HCT116 (cell line): ENCODE measurements around the gene CD2BP2. TPM values are rescaled to one million over a fixed set of nuclear protein-coding genes. Genes with fewer than 3 reads are reported as not detected.

Experiments
- ATAC-seq: fragments of 200-7000 bp; cut with Tn5 transposase; 2 replicates; pipeline ENCODE4 v1.9.1; 2020; ENCODE audit warnings: mild to moderate bottlenecking, moderate library complexity
- Bru-seq: library from RNA; stranded (reverse); fragments of 400-500 nt; gene quantifications from one replicate; lab custom pipeline; 2021; lab: Mats Ljungman, UMichigan
- BruChase-seq, 2 experiments: library from RNA; stranded (reverse); fragments of 400-500 nt; gene quantifications; one replicate each; lab custom pipeline; 2021; lab: Mats Ljungman, UMichigan
- BruUV-seq: library from RNA; stranded (reverse); fragments of 400-500 nt; replicated peaks from 2 replicates; lab custom pipeline; 2021; lab: Mats Ljungman, UMichigan
- CTCF ChIA-PET: fragments of 300-600 bp; sonication (Branson Sonifier 250); formaldehyde crosslinking; loops from one replicate; lab custom pipeline; 2021; ENCODE audit warnings: antibody characterized with exemption; lab: Charles Lee
- POLR2A ChIA-PET: fragments of 300-600, 350-600 bp; sonication (Branson Sonifier 250); formaldehyde crosslinking; loops from one replicate; lab custom pipeline; 2021; ENCODE audit warnings: antibody characterized with exemption; lab: Charles Lee
- RAD21 ChIA-PET, 2 experiments: fragments of 300-600 bp; sonication (Branson Sonifier 250); formaldehyde crosslinking; loops; one replicate each; lab custom pipeline; 2023; ENCODE audit warnings: low total read pairs in 2 of 2; ENCODE audit not compliant: uncharacterized antibody in 2 of 2, unreplicated experiment in 2 of 2, low non-redundant PET in 1 of 2; lab: Charles Lee
- DNase-seq: peaks from one replicate; pipeline ENCODE4 v3.0.0-alpha.2; 2010; ENCODE audit warnings: low read depth, low spot score
- H2AFZ ChIP-seq: fragments of 200-600 bp; shearing (Covaris generic), sonication (generic); 2 replicates; pipeline ENCODE4 v1.6.1; 2017; ENCODE audit warnings: low read depth, mixed run types, mixed read lengths, antibody characterized with exemption, low read length; ENCODE audit not compliant: poor library complexity, severe bottlenecking
- H3K27ac ChIP-seq: 2 replicates; pipeline ENCODE4 v1.5.1; 2012; ENCODE audit warnings: low read depth, low read length
- H3K27me3 ChIP-seq: fragments of 200-600 bp; sonication (generic); 2 replicates; pipeline ENCODE4 v1.6.1; 2016; ENCODE audit warnings: mixed run types, low read length, mixed read lengths; ENCODE audit not compliant: insufficient read depth
- H3K36me3 ChIP-seq, 2 experiments: fragments of 200-500 bp in 1 of 2; fragments of 200-600 bp in 1 of 2; sonication (Bioruptor generic) in 1 of 2; sonication (generic) in 1 of 2; 2 replicates each; pipeline versions ENCODE4 v1.5.1 to v1.6.1; 2014 to 2016; ENCODE audit warnings: low read length in 2 of 2, inconsistent platforms in 1 of 2, mixed read lengths in 1 of 2, mixed run types in 1 of 2; ENCODE audit not compliant: insufficient read depth in 2 of 2, control insufficient read depth in 1 of 2
- H3K4me1 ChIP-seq, 2 experiments: fragments of 200-600 bp in 1 of 2; sonication (generic) in 1 of 2; 2 replicates each; pipeline versions ENCODE4 v1.5.1 to v1.6.1; 2012 to 2017; ENCODE audit warnings: low read length in 2 of 2, inconsistent platforms in 1 of 2, mild to moderate bottlenecking in 1 of 2, mixed read lengths in 1 of 2, mixed run types in 1 of 2, moderate library complexity in 1 of 2; ENCODE audit not compliant: insufficient read depth in 2 of 2, control insufficient read depth in 1 of 2
- H3K4me2 ChIP-seq: fragments of 200-600 bp; sonication (generic); 2 replicates; pipeline ENCODE4 v1.6.1; 2017; ENCODE audit warnings: mixed run types, low read length, mixed read lengths
- H3K4me3 ChIP-seq, 2 experiments: fragments of 200-600 bp in 1 of 2; sonication (generic) in 1 of 2; replicated peaks in 1 of 2; 2 replicates each; pipeline ENCODE4 v1.5.1; 2011 to 2016; ENCODE audit warnings: low read length in 2 of 2, control low read depth in 1 of 2, low read depth in 1 of 2, mild to moderate bottlenecking in 1 of 2, mixed read lengths in 1 of 2, mixed run types in 1 of 2
- H3K79me2 ChIP-seq: fragments of 200-600 bp; sonication (generic); 2 replicates; pipeline ENCODE4 v1.6.1; 2017; ENCODE audit warnings: mild to moderate bottlenecking, mixed run types, low read length, moderate library complexity, mixed read lengths; ENCODE audit not compliant: insufficient read depth
- H3K9ac ChIP-seq: fragments of 200-600 bp; sonication (generic); 2 replicates; pipeline ENCODE4 v1.6.1; 2016; ENCODE audit warnings: low read length, mixed read lengths
- H3K9me2 ChIP-seq: fragments of 200-600 bp; sonication (generic), shearing (Covaris generic); 2 replicates; pipeline ENCODE4 v1.6.1; 2017; ENCODE audit warnings: mixed run types, mild to moderate bottlenecking, moderate library complexity; ENCODE audit not compliant: insufficient read depth
- H3K9me3 ChIP-seq, 2 experiments: fragments of 200-500 bp in 1 of 2; fragments of 200-600 bp in 1 of 2; sonication (Bioruptor generic) in 1 of 2; sonication (generic) in 1 of 2; 2 replicates each; pipeline ENCODE4 v1.6.1; 2014 to 2017; ENCODE audit warnings: low read length in 2 of 2, mixed read lengths in 2 of 2, inconsistent platforms in 1 of 2, low read depth in 1 of 2, mild to moderate bottlenecking in 1 of 2, mixed run types in 1 of 2, moderate library complexity in 1 of 2; ENCODE audit not compliant: control insufficient read depth in 1 of 2, insufficient read depth in 1 of 2
- H4K20me1 ChIP-seq: fragments of 200-600 bp; sonication (generic), shearing (Covaris generic); 2 replicates; pipeline ENCODE4 v1.6.1; 2017; ENCODE audit warnings: mixed run types, mild to moderate bottlenecking, moderate library complexity; ENCODE audit not compliant: insufficient read depth
- ATF3 ChIP-seq: IDR thresholded peaks from 2 replicates; pipeline ENCODE4 v1.6.1; 2012
- CEBPB ChIP-seq: IDR thresholded peaks from 2 replicates; pipeline ENCODE4 v1.6.1; 2012; ENCODE audit warnings: low read depth
- EZH2phosphoT487 ChIP-seq: fragments of 200-600 bp; IDR thresholded peaks from 2 replicates; pipeline ENCODE4 v1.6.1; 2018; ENCODE audit warnings: antibody characterized with exemption, borderline replicate concordance
- JUND ChIP-seq: IDR thresholded peaks from 2 replicates; pipeline ENCODE4 v1.6.1; 2012
- MAX ChIP-seq: IDR thresholded peaks from 2 replicates; pipeline ENCODE4 v1.6.1; 2012
- POLR2AphosphoS5 ChIP-seq: IDR thresholded peaks from 2 replicates; pipeline ENCODE4 v1.6.1; 2011; ENCODE audit warnings: mild to moderate bottlenecking, low read depth, low read length, moderate library complexity
- RAD21 ChIP-seq: IDR thresholded peaks from 2 replicates; pipeline ENCODE4 v1.6.1; 2012; ENCODE audit warnings: low read depth, mild to moderate bottlenecking
- REST ChIP-seq: IDR thresholded peaks from 2 replicates; pipeline ENCODE4 v1.6.1; 2012; ENCODE audit warnings: low read depth
- SIN3A ChIP-seq: IDR thresholded peaks from 2 replicates; pipeline ENCODE4 v1.6.1; 2012; ENCODE audit warnings: low read depth
- SP1 ChIP-seq: IDR thresholded peaks from 2 replicates; pipeline ENCODE4 v1.6.1; 2012; ENCODE audit warnings: low read depth
- SRF ChIP-seq: IDR thresholded peaks from 2 replicates; pipeline ENCODE4 v1.6.1; 2012; ENCODE audit warnings: low read depth
- TCF7L2 ChIP-seq: IDR thresholded peaks from 2 replicates; pipeline ENCODE4 v1.7.0; 2011; ENCODE audit warnings: borderline replicate concordance, inconsistent platforms; ENCODE audit not compliant: insufficient read depth, insufficient read length; ENCODE audit errors: extremely low read depth
- YY1 ChIP-seq: IDR thresholded peaks from 2 replicates; pipeline ENCODE4 v1.6.1; 2011; ENCODE audit warnings: low read length, low read depth, moderate library complexity, mild to moderate bottlenecking; ENCODE audit not compliant: insufficient replicate concordance; ENCODE audit errors: extremely low read depth
- ZNF274 ChIP-seq: fragments of 200-500 bp; sonication (Bioruptor generic); IDR thresholded peaks from 2 replicates; pipeline ENCODE4 v1.6.1; 2014; ENCODE audit warnings: mild to moderate bottlenecking, low read depth, low read length, inconsistent platforms
- intact Hi-C: fragments of 100-400 bp; cut with micrococcal nuclease; formaldehyde crosslinking; loops from 2 replicates; pipeline ENCODE4 v1.10.0; 2022
- long read RNA-seq: library from polyadenylated mRNA; unstranded; transcript quantifications from one replicate; pipeline ENCODE4 v2.0.0, GENCODE V29; 2021; ENCODE audit not compliant: unreplicated experiment
- polyA plus RNA-seq: library from polyadenylated mRNA; unstranded; fragments of >200 nt; gene quantifications from 2 replicates; pipeline ENCODE4 v1.2.1, GENCODE V29; 2012; ENCODE audit warnings: missing spikeins
- total RNA-seq: library from RNA; stranded (reverse); gene quantifications from one replicate; pipeline ENCODE4 v1.2.1, GENCODE V29; 2021; ENCODE audit not compliant: unreplicated experiment
- TF ChIP-seq, protein P1 (sequence below), 3 experiments: fragments of 200-600 bp in 1 of 3; sonication (generic) in 1 of 3; IDR thresholded peaks in 2 of 3; conservative IDR thresholded peaks in 1 of 3; 2 replicates each; pipeline ENCODE4 v1.5.1; 2012 to 2017; ENCODE audit warnings: low read depth in 2 of 3, low read length in 2 of 3, antibody characterized with exemption in 1 of 3, borderline replicate concordance in 1 of 3, control low read depth in 1 of 3, mild to moderate bottlenecking in 1 of 3, mixed read lengths in 1 of 3, mixed run types in 1 of 3, moderate library complexity in 1 of 3; ENCODE audit not compliant: insufficient read depth in 1 of 3

Gene CD2BP2
- total RNA-seq (51.8 TPM), Bru-seq, nascent RNA (percentile 90 among the genes with signal in this experiment), BruChase-seq, experiment 1, labeled RNA remaining after a 6-hour chase (percentile 97 among the genes with signal in this experiment), BruChase-seq, experiment 2, labeled RNA remaining after a 2-hour chase (percentile 98 among the genes with signal in this experiment)
- polyA plus RNA-seq = 24.9 and 27.4 TPM in 2 replicates
- long read RNA-seq, transcript CD2BP2-201 (7 exons, 3,421 nt) = major isoform, 58 of 114 reads
- long read RNA-seq, transcript CD2BP2-203 (6 exons, 1,417 nt) = minor isoform, 9 of 114 reads
- long read RNA-seq, partial matches to known transcripts = 16 of 114 reads
- long read RNA-seq, other reads (novel, unspliced or antisense) = 31 of 114 reads

- TSS peak; percentile 93 for BruUV-seq
- DNase-seq (peak; percentile 99), ATAC-seq (peak; percentile 81)
- Histone ChIP-seq H4K20me1 (no peaks in the 10 kb centered on the region), H2AFZ (no peak within 1 kb of the TSS), H3K27me3 (no peaks in the 10 kb centered on the region), H3K9ac (peak within 1 kb of the TSS; percentile 99), H3K4me3 (peak within 1 kb of the TSS; percentile 86 to 92), H3K4me1 (peaks cover 39 to 54% of the 10 kb centered on the region in 2 experiments), H3K9me2 (no peaks in the 10 kb centered on the region), H3K9me3 (no peaks in the 10 kb centered on the region), H3K79me2 (peaks cover 42% of the 10 kb centered on the region), H3K36me3 (peaks cover 14 to 57% of the 10 kb centered on the region in 2 experiments), H3K27ac (peak within 1 kb of the TSS; percentile 92), H3K4me2 (peak within 1 kb of the TSS; percentile 74)
- ChIA-PET RAD21 (interaction anchor here (1.0 to 1.2 kb wide), 2 partner anchors 40 to 74 kb away, joined by 3 to 4 read pairs; partner anchors contain the start of genes DCTPP1 (in 1 of the 2) and ZNF48 (in 1 of the 2)), CTCF (interaction anchor here (0.6 to 2.0 kb wide), 4 partner anchors 9 to 243 kb away, joined by 3 to 10 read pairs (median 6); partner anchors contain the start of gene TBC1D10B), POLR2A (interaction anchor here (2.5 kb wide), 1 partner anchor 15 kb away, joined by 15 read pairs; the partner anchor contains the start of gene TBC1D10B)
- intact Hi-C loops = loop anchor here (1.0 kb wide), 1 partner anchor 40 kb away; the partner anchor contains the start of gene ZNF48
- TF ChIP-seq SIN3A (peak; percentile 33; the same call in 1 of the 2 replicates), SRF (no peak), ATF3 (no peak), RAD21 (no peak; the same call in 1 of the 2 replicates), CEBPB (no peak), MAX (peak; percentile 92), EZH2phosphoT487 (no peak), YY1 (peak; percentile 85), TCF7L2 (no peak), POLR2AphosphoS5 (peak; percentile 78), REST (no peak), JUND (peak; percentile 13; the same call in 1 of the 2 replicates), ZNF274 (no peak), SP1 (peak; percentile 57)
- TF ChIP-seq, protein P1, sequence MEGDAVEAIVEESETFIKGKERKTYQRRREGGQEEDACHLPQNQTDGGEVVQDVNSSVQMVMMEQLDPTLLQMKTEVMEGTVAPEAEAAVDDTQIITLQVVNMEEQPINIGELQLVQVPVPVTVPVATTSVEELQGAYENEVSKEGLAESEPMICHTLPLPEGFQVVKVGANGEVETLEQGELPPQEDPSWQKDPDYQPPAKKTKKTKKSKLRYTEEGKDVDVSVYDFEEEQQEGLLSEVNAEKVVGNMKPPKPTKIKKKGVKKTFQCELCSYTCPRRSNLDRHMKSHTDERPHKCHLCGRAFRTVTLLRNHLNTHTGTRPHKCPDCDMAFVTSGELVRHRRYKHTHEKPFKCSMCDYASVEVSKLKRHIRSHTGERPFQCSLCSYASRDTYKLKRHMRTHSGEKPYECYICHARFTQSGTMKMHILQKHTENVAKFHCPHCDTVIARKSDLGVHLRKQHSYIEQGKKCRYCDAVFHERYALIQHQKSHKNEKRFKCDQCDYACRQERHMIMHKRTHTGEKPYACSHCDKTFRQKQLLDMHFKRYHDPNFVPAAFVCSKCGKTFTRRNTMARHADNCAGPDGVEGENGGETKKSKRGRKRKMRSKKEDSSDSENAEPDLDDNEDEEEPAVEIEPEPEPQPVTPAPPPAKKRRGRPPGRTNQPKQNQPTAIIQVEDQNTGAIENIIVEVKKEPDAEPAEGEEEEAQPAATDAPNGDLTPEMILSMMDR (IDR thresholded peaks at IDR 0.05 in 2 of 3, conservative IDR thresholded peaks at IDR 0.05 in 1 of 3; ENCODE audit: borderline replicate concordance in 1 of 3, insufficient read depth in 1 of 3, low read depth in 2 of 3, low read length in 2 of 3) = 0 out of 6 replicates have a peak, but pooled peaks of 1 of the 3 experiments have one; percentile 18
Observed at GRCh38 chr16:30355144-30355953, at the start of gene CD2BP2. Gene CD2BP2, minus strand, starts transcription at chr16:30355308. Its CDS starts 627 bp downstream, at chr16:30354681.
